ENCODE measurements around the gene NEK8.

NEK8 gene

DNA sequence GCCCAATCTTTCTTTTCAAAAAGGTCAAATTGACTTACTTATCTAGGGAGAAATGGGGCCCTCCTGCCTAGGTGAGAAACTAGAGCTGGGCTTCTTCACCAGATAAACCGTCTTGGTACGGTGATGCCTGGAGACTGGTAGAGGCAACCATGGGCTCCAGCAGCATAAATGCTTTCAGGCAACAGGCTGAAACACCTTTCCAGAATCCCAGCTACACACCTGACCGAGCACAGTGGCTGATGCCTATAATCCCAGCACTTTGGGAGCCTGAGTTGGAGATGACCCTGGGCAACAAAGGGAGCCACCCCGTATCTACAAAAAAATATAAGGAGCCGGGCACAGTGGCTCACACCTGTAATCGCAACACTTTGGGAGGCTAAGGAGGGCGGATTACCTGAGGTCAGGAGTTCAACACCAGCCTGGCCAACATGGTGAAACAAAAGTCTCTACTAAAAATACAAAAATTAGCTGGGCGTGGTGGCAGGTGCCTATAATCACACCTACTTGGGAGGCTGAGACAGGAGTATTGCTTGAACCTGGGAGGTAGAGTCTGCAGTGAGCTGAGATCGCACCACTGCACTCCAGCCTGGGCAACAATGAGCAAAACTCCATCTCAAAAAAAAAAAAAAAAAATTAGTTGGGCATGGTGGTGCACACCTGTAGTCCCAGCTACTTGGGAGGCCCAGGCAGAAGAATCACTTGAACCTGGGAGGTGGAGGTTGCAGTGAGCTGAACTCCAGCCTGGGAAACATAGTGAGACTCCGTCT lies 23.2 kb downstream of the NEK8 start:
- no peak overlapping the region for H3K4me3 ChIP-seq (ENCODE audit: control insufficient read depth, low read depth, low read length)
- no peak for DNase-seq (ENCODE audit: low read depth)
- TF ChIP-seq, protein P1, sequence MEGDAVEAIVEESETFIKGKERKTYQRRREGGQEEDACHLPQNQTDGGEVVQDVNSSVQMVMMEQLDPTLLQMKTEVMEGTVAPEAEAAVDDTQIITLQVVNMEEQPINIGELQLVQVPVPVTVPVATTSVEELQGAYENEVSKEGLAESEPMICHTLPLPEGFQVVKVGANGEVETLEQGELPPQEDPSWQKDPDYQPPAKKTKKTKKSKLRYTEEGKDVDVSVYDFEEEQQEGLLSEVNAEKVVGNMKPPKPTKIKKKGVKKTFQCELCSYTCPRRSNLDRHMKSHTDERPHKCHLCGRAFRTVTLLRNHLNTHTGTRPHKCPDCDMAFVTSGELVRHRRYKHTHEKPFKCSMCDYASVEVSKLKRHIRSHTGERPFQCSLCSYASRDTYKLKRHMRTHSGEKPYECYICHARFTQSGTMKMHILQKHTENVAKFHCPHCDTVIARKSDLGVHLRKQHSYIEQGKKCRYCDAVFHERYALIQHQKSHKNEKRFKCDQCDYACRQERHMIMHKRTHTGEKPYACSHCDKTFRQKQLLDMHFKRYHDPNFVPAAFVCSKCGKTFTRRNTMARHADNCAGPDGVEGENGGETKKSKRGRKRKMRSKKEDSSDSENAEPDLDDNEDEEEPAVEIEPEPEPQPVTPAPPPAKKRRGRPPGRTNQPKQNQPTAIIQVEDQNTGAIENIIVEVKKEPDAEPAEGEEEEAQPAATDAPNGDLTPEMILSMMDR (conservative IDR thresholded peaks at IDR 0.05; ENCODE audit: control insufficient read depth, insufficient read depth, low read depth, low read length), result no peak

DNA sequence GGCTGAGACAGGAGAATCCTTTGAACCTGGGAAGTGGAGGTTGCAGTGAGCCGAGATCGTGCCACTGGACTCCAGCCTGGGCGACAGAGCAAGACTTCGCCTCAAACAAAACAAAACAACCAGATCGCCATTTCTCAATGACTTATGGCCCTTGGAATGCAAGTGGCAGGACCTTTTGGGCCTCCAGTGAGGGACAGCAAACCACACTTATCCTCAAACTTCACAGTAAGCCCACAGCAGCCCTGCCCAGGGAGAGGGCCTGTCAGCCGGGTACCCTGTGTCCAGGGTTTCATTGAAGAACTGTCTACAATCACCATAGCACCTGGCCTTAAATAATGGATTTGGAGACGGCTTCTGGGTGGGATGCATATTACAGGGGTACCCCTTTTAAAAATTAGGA lies 26.9 kb downstream of the NEK8 start:
- DNase-seq (ENCODE audit: low read depth), result no peak
- TF ChIP-seq, protein P1 (conservative IDR thresholded peaks at IDR 0.05; ENCODE audit: control insufficient read depth, insufficient read depth, low read depth, low read length), result no peak
- H3K4me3 ChIP-seq (ENCODE audit: control insufficient read depth, low read depth, low read length), result no peak overlapping the region

DNA sequence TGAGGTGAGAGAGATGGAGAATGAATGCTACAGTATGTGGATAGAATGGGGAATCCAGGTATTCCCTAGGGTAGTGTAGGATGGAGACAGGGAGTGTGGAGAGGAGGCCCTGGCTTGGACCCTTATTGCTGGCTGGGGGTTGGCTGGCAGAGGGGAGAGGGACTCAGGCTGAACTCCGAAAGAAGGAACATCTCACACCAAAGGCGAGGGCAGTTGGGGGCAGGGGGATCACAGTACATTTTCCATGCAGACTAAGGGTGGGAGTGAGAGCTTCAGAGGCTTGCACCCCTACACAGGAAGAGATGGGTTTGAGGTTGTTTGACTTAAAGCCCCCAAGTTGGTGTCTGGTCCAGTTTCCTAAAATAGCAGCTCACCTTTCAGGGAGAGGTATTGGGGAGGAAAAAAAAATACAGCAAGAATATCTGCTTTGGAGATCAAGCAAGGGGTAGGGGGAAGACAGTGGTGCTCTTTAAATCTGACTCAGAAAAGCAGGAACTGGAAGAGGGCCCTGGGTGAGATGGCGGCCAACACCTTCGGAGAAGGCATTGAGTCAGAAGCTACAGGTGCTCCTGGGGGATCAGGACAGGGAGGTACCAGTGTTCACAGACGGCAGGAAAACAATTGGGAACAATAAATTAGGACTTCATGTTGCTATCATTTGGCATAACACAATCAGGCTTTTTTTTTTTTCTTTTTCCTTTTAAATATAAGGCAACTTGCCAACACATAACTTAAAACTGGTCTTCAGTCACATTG lies 27.6 kb downstream of the NEK8 start:
- no peak for DNase-seq (ENCODE audit: low read depth)
- TF ChIP-seq, protein P1 (conservative IDR thresholded peaks at IDR 0.05; ENCODE audit: control insufficient read depth, insufficient read depth, low read depth, low read length), result no peak
- H3K4me3 ChIP-seq (ENCODE audit: control insufficient read depth, low read depth, low read length), result no peak overlapping the region

DNA sequence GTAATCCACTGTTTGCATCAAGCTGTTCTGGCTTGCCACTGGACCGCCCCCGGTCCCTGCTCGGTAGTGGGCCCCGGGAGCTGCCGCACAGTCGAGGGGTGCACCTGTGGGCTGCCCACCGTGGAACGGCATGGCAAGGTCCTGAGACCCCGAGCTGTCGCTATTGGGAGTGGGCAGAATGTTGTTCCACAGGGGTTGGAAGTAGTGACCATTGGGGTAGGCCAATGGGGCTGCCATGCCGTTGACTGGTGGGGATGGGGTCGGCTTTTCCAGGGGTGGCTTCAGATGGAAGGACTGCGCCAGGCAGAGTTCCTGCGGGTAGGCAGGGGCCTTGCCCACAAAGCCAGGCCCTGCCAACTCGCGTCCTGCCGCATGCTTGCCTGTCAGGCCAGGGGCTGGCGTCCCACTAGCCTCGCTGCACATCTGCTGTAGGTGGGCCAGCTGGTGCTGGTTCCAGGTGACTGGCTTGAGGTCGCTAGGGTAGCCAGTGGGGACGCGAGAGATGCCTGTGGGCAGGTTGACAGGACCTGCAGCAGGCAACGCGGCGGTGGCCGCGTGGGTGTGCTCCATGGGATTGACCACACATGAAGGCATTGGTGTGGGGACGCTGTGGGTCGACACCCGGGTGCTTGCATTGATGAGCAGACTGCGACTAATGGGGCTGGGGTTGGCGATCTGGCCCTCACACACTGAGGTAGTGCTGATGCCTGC lies 30.0 kb downstream of the NEK8 start:
- TF ChIP-seq, protein P1 (conservative IDR thresholded peaks at IDR 0.05; ENCODE audit: control insufficient read depth, insufficient read depth, low read depth, low read length), result no peak
- no peak overlapping the region for H3K4me3 ChIP-seq (ENCODE audit: control insufficient read depth, low read depth, low read length)
- no peak for DNase-seq (ENCODE audit: low read depth)

DNA sequence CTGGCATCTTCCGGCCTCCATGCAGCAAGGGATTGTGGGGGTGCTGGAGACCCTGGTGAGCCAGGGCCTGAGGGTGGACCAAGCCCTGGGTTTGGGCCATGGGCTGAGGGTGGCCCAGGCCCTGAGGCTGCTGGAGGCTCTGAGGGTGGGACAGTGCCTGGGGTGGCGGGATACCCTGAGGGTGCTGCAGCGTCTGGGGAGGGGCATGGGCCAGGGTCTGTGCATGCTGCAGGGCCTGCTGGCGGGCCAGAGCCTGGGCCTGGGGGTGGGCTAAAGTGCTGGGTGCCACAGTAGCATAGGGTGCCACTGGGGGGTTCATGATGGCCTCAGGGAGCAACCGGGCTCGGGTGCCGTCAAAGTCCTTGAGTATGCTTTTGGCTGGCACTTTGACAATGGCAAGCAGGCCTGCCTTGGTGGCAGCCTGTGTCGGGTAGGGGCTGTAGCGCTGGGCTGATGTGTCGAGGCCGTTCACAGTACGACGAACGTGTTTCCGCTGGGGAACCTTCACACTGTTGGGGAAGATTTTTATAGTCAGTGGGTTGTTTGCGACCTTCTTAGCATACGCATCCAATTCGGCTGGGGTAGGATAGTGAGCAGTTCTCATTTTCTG lies 30.8 kb downstream of the NEK8 start:
- DNase-seq (ENCODE audit: low read depth), result no peak
- no peak overlapping the region for H3K4me3 ChIP-seq (ENCODE audit: control insufficient read depth, low read depth, low read length)
- TF ChIP-seq, protein P1 (conservative IDR thresholded peaks at IDR 0.05; ENCODE audit: control insufficient read depth, insufficient read depth, low read depth, low read length), result no peak
